GDM1 (cell line): Measurements from ENCODE around the gene PID1.

ENCODE experiments used
- DNase-seq: peaks from one replicate; lab custom pipeline; 2025; lab: John Stamatoyannopoulos, UW

Gene PID1

GRCh38 chr2:229270551-229271410 is at the start of gene PID1:
Gene PID1, minus strand, starts transcription at chr2:229271287. Its CDS starts 244 bp downstream, at chr2:229271043.
- no peak for DNase-seq

GRCh38 chr2:229319558-229319957 is 48.5 kb upstream of the PID1 start:
- no peak for DNase-seq

GRCh38 chr2:229314117-229314516 is 43.0 kb upstream of the PID1 start:
- DNase-seq: no peak

- DNase-seq: no peak
Observed at GRCh38 chr2:229313591-229313990, 42.5 kb upstream of the PID1 start.

- no peak for DNase-seq
Observed at GRCh38 chr2:229301237-229301636, 30.1 kb upstream of the PID1 start.

- no peak for DNase-seq
Observed at GRCh38 chr2:229300790-229301189, 29.7 kb upstream of the PID1 start.

GRCh38 chr2:229300371-229300770 is 29.3 kb upstream of the PID1 start:
- no peak for DNase-seq

- no peak for DNase-seq
Observed at GRCh38 chr2:229297247-229297646, 26.2 kb upstream of the PID1 start.

- no peak for DNase-seq
Observed at GRCh38 chr2:229296536-229296935, 25.4 kb upstream of the PID1 start.

- DNase-seq: no peak
Observed at GRCh38 chr2:229296016-229296415, 24.9 kb upstream of the PID1 start.

- DNase-seq: no peak
Observed at GRCh38 chr2:229287823-229288222, 16.7 kb upstream of the PID1 start.

- no peak for DNase-seq
Observed at GRCh38 chr2:229282758-229283546, 11.9 kb upstream of the PID1 start.

GRCh38 chr2:229279516-229279915 is 8.4 kb upstream of the PID1 start:
- DNase-seq: no peak

GRCh38 chr2:229275506-229275905 is 4.4 kb upstream of the PID1 start:
- no peak for DNase-seq

- peak; percentile 5 for DNase-seq
Observed at GRCh38 chr2:229273723-229274338, 2.7 kb upstream of the PID1 start.

- DNase-seq: no peak
Observed at GRCh38 chr2:229273006-229273722, 2.1 kb upstream of the PID1 start.

GRCh38 chr2:229269941-229270340 is 1.1 kb downstream of the PID1 start:
- DNase-seq: no peak

- no peak for DNase-seq
Observed at GRCh38 chr2:229269146-229269545, 1.9 kb downstream of the PID1 start.

- no peak for DNase-seq
Observed at GRCh38 chr2:229268626-229269025, 2.5 kb downstream of the PID1 start.

GRCh38 chr2:229267080-229267479 is 4.0 kb downstream of the PID1 start:
- no peak for DNase-seq

- DNase-seq: no peak
Observed at GRCh38 chr2:229265727-229266126, 5.4 kb downstream of the PID1 start.

GRCh38 chr2:229261599-229261998 is 9.5 kb downstream of the PID1 start:
- no peak for DNase-seq
